GM23338 (cell line): ENCODE results near the gene ZBTB20. TPM values are rescaled to one million over a fixed set of nuclear protein-coding genes. Genes with fewer than 3 reads are reported as not detected.

Source experiments
- ATAC-seq: fragments of 200-7000 bp; cut with Tn5 transposase; 3 replicates; pipeline ENCODE4 v1.9.1; 2020
- DNase-seq: peaks from one replicate; pipeline ENCODE4 v3.0.0-alpha.2; 2015; ENCODE audit warnings: low spot score
- H2AFZ ChIP-seq: fragments of 200-600 bp; sonication (generic); 2 replicates; pipeline ENCODE4 v1.8.0; 2016; ENCODE audit warnings: antibody characterized with exemption, mild to moderate bottlenecking, moderate library complexity
- H3F3A ChIP-seq: fragments of 200-600 bp; sonication (generic); replicated peaks from 2 replicates; pipeline ENCODE4 v1.8.0; 2017; ENCODE audit warnings: antibody characterized with exemption, mixed run types, low read depth
- H3K27ac ChIP-seq: fragments of 200-600 bp; sonication (generic); 2 replicates; pipeline ENCODE4 v1.6.1; 2016; ENCODE audit warnings: low read depth
- H3K27me3 ChIP-seq: fragments of 200-600 bp; sonication (generic); 2 replicates; pipeline ENCODE4 v1.8.0; 2016; ENCODE audit warnings: mild to moderate bottlenecking, mixed run types, moderate library complexity; ENCODE audit not compliant: insufficient read depth
- H3K36me3 ChIP-seq: fragments of 200-600 bp; sonication (generic); 2 replicates; pipeline ENCODE4 v1.8.0; 2016; ENCODE audit warnings: mild to moderate bottlenecking; ENCODE audit not compliant: insufficient read depth
- H3K4me1 ChIP-seq: fragments of 200-600 bp; sonication (generic); 2 replicates; pipeline ENCODE4 v1.8.0; 2016; ENCODE audit warnings: mild to moderate bottlenecking, moderate library complexity; ENCODE audit not compliant: insufficient read depth
- H3K4me2 ChIP-seq: fragments of 200-600 bp; sonication (generic); 2 replicates; pipeline ENCODE4 v1.7.1; 2017; ENCODE audit warnings: mixed run types
- H3K4me3 ChIP-seq: fragments of 200-600 bp; sonication (generic); 2 replicates; pipeline ENCODE4 v1.6.1; 2016; ENCODE audit warnings: mixed run types
- H3K79me2 ChIP-seq: fragments of 200-600 bp; sonication (generic); replicated peaks from 2 replicates; pipeline ENCODE4 v1.8.0; 2017; ENCODE audit warnings: mild to moderate bottlenecking; ENCODE audit not compliant: insufficient read depth
- H3K9me2 ChIP-seq: fragments of 200-600 bp; sonication (generic); 2 replicates; pipeline ENCODE4 v1.8.0; 2017; ENCODE audit not compliant: insufficient read depth
- H4K20me1 ChIP-seq: fragments of 200-600 bp; sonication (generic); replicated peaks from 2 replicates; pipeline ENCODE4 v1.8.0; 2017; ENCODE audit warnings: mild to moderate bottlenecking; ENCODE audit not compliant: insufficient read depth
- H3K27ac Mint-ChIP-seq: 2 replicates; pipeline ENCODE4 v1.8.0; 2020; ENCODE audit warnings: inconsistent platforms, mild to moderate bottlenecking, moderate library complexity, mixed read lengths
- H3K27me3 Mint-ChIP-seq: 3 replicates; pipeline ENCODE4 v1.8.0; 2022; ENCODE audit warnings: low read depth, mild to moderate bottlenecking, moderate library complexity, mixed read lengths, inconsistent platforms; ENCODE audit not compliant: insufficient read depth, poor library complexity
- H3K36me3 Mint-ChIP-seq: 3 replicates; pipeline ENCODE4 v1.8.0; 2021; ENCODE audit warnings: low read depth, mild to moderate bottlenecking, inconsistent platforms, moderate library complexity, mixed read lengths
- H3K4me1 Mint-ChIP-seq: 3 replicates; pipeline ENCODE4 v1.8.0; 2020; ENCODE audit warnings: mild to moderate bottlenecking, inconsistent platforms, mixed read lengths
- H3K4me3 Mint-ChIP-seq: 3 replicates; pipeline ENCODE4 v1.8.0; 2021; ENCODE audit warnings: moderate library complexity, mild to moderate bottlenecking, inconsistent platforms, mixed read lengths
- H3K9me3 Mint-ChIP-seq: 3 replicates; pipeline ENCODE4 v1.8.0; 2020; ENCODE audit warnings: moderate library complexity, mild to moderate bottlenecking, inconsistent platforms, mixed read lengths
- CREB1 ChIP-seq: fragments of 250-450 bp; sonication (Bioruptor Pico); IDR thresholded peaks from 2 replicates; pipeline ENCODE4 v1.5.0; 2020; ENCODE audit warnings: low read depth, mild to moderate bottlenecking, moderate library complexity
- CTCF ChIP-seq, 2 experiments: fragments of 200-600 bp in 1 of 2; sonication (generic) in 1 of 2; conservative IDR thresholded peaks; 2 replicates each; pipeline versions ENCODE4 v1.5.1 to v1.6.1; 2016 to 2017; ENCODE audit warnings: antibody characterized with exemption in 2 of 2, low read depth in 2 of 2, mild to moderate bottlenecking in 2 of 2, moderate library complexity in 1 of 2
- ETS1 ChIP-seq: IDR thresholded peaks from 2 replicates; pipeline ENCODE4 v1.6.1; 2016; ENCODE audit warnings: antibody characterized with exemption
- EZH2phosphoT487 ChIP-seq: fragments of 200-600 bp; sonication (generic); IDR thresholded peaks from one replicate; pipeline ENCODE4 v1.8.1; 2018; ENCODE audit warnings: antibody characterized with exemption; ENCODE audit not compliant: unreplicated experiment
- JUNB ChIP-seq: IDR thresholded peaks from one replicate; pipeline ENCODE4 v1.6.1; 2016; ENCODE audit warnings: antibody characterized with exemption; ENCODE audit not compliant: unreplicated experiment
- NANOG ChIP-seq: IDR thresholded peaks from 2 replicates; pipeline ENCODE4 v1.6.1; 2016; ENCODE audit warnings: antibody characterized with exemption, borderline replicate concordance
- ZNF331 ChIP-seq: fragments of 250-450 bp; sonication (Bioruptor Pico); IDR thresholded peaks from 2 replicates; pipeline ENCODE4 v1.5.0; 2020; ENCODE audit warnings: low read depth, mild to moderate bottlenecking, moderate library complexity
- polyA plus RNA-seq: library from polyadenylated mRNA; unstranded; fragments of >200 nt; fragmentation: Nextera tagmentation; extraction: Ambion mirVana; gene quantifications from 2 replicates; pipeline ENCODE4 v1.2.1, GENCODE V29; 2016
- total RNA-seq: library from RNA; depleted of rRNA; stranded (reverse); fragments of >200 nt; shearing (Covaris generic); gene quantifications from 2 replicates; pipeline ENCODE4 v1.2.3, GENCODE V29; 2014
- TF ChIP-seq, protein P1 (sequence below): IDR thresholded peaks from one replicate; pipeline ENCODE4 v1.6.1; 2018; ENCODE audit warnings: antibody characterized with exemption; ENCODE audit not compliant: unreplicated experiment

The ZBTB20 gene
- total and polyA plus RNA-seq, 2 experiments from 2014 or later, result 2.0 to 3.3 TPM

- no peaks in the 10 kb centered on the region for H3K36me3 Mint-ChIP-seq
- H3K4me3 Mint-ChIP-seq, result no peak overlapping the region
- Histone ChIP-seq H3K4me2 (no peak overlapping the region), H3K4me3 (no peak overlapping the region), H3K36me3 (no peaks in the 10 kb centered on the region), H3K4me1 (peaks cover 23% of the 10 kb centered on the region), H4K20me1 (no peaks in the 10 kb centered on the region), H3K9me2 (no peaks in the 10 kb centered on the region; the same call in 1 of the 2 replicates), H3F3A (no peaks in the 10 kb centered on the region; the same call in 1 of the 2 replicates), H2AFZ (no peak overlapping the region), H3K27ac (no peak overlapping the region), H3K79me2 (no peaks in the 10 kb centered on the region), H3K27me3 (no peaks in the 10 kb centered on the region)
- DNase-seq, result no peak
- peak overlapping the region; percentile 32; the same call in 1 of the 2 replicates for H3K27ac Mint-ChIP-seq
- no peak for ATAC-seq
- peaks cover 23% of the 10 kb centered on the region for H3K4me1 Mint-ChIP-seq
- no peaks in the 10 kb centered on the region for H3K9me3 Mint-ChIP-seq
- H3K27me3 Mint-ChIP-seq, result peaks cover 3% of the 10 kb centered on the region
- TF ChIP-seq CREB1 (CRISPR knock-in tag), result no peak
- no peak for TF ChIP-seq ETS1
- TF ChIP-seq JUNB, result no peak
- TF ChIP-seq, protein P1, sequence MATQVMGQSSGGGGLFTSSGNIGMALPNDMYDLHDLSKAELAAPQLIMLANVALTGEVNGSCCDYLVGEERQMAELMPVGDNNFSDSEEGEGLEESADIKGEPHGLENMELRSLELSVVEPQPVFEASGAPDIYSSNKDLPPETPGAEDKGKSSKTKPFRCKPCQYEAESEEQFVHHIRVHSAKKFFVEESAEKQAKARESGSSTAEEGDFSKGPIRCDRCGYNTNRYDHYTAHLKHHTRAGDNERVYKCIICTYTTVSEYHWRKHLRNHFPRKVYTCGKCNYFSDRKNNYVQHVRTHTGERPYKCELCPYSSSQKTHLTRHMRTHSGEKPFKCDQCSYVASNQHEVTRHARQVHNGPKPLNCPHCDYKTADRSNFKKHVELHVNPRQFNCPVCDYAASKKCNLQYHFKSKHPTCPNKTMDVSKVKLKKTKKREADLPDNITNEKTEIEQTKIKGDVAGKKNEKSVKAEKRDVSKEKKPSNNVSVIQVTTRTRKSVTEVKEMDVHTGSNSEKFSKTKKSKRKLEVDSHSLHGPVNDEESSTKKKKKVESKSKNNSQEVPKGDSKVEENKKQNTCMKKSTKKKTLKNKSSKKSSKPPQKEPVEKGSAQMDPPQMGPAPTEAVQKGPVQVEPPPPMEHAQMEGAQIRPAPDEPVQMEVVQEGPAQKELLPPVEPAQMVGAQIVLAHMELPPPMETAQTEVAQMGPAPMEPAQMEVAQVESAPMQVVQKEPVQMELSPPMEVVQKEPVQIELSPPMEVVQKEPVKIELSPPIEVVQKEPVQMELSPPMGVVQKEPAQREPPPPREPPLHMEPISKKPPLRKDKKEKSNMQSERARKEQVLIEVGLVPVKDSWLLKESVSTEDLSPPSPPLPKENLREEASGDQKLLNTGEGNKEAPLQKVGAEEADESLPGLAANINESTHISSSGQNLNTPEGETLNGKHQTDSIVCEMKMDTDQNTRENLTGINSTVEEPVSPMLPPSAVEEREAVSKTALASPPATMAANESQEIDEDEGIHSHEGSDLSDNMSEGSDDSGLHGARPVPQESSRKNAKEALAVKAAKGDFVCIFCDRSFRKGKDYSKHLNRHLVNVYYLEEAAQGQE, result no peak
These were observed 574.6 kb downstream of the ZBTB20 start for GRCh38 chr3:114572364-114573062.

DNA sequence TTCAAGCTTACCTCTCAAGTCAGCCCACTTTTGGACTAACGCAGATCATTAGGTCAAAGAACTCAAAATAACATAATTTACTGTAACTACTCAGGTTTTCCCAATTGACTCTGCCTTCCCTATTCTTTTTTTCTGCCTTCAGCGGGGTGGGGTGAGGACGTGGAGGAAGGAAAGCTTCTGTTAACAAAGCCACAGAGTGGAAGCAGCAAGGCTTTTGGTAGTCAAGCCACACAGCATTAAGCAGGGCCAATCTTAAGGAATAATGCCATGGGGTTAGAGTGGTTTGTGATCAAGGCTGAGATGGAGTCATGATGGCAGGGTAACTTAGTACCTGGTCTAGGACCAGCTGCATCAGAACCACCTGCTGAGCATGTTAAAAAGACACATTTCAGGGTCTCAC, 575.7 kb downstream of the ZBTB20 start:
- H3K4me1 ChIP-seq, result peaks cover 35% of the 10 kb centered on the region
- peak; percentile 17 for DNase-seq
- Mint-ChIP-seq H3K4me1 (peaks cover 33% of the 10 kb centered on the region), H3K27ac (peak overlapping the region; percentile 57), H3K4me3 (no peak overlapping the region), H3K9me3 (no peaks in the 10 kb centered on the region), H3K27me3 (peaks cover 3% of the 10 kb centered on the region), H3K36me3 (no peaks in the 10 kb centered on the region)
- no peaks in the 10 kb centered on the region for H3K27me3 ChIP-seq
- no peak overlapping the region for H3K27ac ChIP-seq
- peak; percentile 66 for ATAC-seq
- H3K79me2 ChIP-seq, result no peaks in the 10 kb centered on the region
- no peaks in the 10 kb centered on the region for H4K20me1 ChIP-seq
- H3K4me3 ChIP-seq, result no peak overlapping the region
- H3K36me3 ChIP-seq, result no peaks in the 10 kb centered on the region
- H3F3A ChIP-seq, result no peaks in the 10 kb centered on the region; the same call in 1 of the 2 replicates
- no peaks in the 10 kb centered on the region; the same call in 1 of the 2 replicates for H3K9me2 ChIP-seq
- peak overlapping the region; percentile 22; the same call in 1 of the 2 replicates for H3K4me2 ChIP-seq
- peak overlapping the region; percentile 23; the same call in 1 of the 2 replicates for H2AFZ ChIP-seq
- no peak for TF ChIP-seq NANOG
- TF ChIP-seq ETS1, result no peak
- TF ChIP-seq JUNB, result no peak
- TF ChIP-seq CREB1 (CRISPR knock-in tag), result no peak
- TF ChIP-seq CTCF (conservative IDR thresholded peaks at IDR 0.05; ENCODE audit: low read depth in 2 of 2), result no peak
- no peak for TF ChIP-seq EZH2phosphoT487
- no peak for TF ChIP-seq ZNF331 (CRISPR knock-in tag)
